Measurements from ENCODE around the gene MLXIP. TPM values are rescaled to one million over a fixed set of nuclear protein-coding genes. Genes with fewer than 3 reads are reported as not detected.

MLXIP gene
- total RNA-seq, 3 donors from 2014 or later, result 194 to 230 (median 201) TPM

GRCh38 chr12:122129131-122129530 lies 50.6 kb downstream of the MLXIP start:
- TF ChIP-seq, protein P1, sequence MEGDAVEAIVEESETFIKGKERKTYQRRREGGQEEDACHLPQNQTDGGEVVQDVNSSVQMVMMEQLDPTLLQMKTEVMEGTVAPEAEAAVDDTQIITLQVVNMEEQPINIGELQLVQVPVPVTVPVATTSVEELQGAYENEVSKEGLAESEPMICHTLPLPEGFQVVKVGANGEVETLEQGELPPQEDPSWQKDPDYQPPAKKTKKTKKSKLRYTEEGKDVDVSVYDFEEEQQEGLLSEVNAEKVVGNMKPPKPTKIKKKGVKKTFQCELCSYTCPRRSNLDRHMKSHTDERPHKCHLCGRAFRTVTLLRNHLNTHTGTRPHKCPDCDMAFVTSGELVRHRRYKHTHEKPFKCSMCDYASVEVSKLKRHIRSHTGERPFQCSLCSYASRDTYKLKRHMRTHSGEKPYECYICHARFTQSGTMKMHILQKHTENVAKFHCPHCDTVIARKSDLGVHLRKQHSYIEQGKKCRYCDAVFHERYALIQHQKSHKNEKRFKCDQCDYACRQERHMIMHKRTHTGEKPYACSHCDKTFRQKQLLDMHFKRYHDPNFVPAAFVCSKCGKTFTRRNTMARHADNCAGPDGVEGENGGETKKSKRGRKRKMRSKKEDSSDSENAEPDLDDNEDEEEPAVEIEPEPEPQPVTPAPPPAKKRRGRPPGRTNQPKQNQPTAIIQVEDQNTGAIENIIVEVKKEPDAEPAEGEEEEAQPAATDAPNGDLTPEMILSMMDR (IDR thresholded peaks at IDR 0.05), result no peak
- Histone ChIP-seq H3K36me3 (ENCODE audit: low read depth) (peaks cover 22% of the 10 kb centered on the region), H3K4me1 (ENCODE audit: low read depth) (peaks cover 27% of the 10 kb centered on the region), H3K4me3 (no peak overlapping the region), H3K9me3 (no peaks in the 10 kb centered on the region)
- no peak for ATAC-seq
- no peak for DNase-seq
- intact Hi-C loops (cut with DNase I, micrococcal nuclease), result loop anchor here in 1 of 2 donors (5.0 kb wide), 1 partner anchor 77 kb away; no protein-coding TSS in a partner anchor

GRCh38 chr12:122130150-122130549 lies 51.6 kb downstream of the MLXIP start:
- DNase-seq (no peak), ATAC-seq (no peak)
- Histone ChIP-seq H3K9me3 (no peaks in the 10 kb centered on the region), H3K4me1 (ENCODE audit: low read depth) (peaks cover 19% of the 10 kb centered on the region), H3K36me3 (ENCODE audit: low read depth) (peaks cover 22% of the 10 kb centered on the region), H3K4me3 (no peak overlapping the region)
- intact Hi-C loops (cut with DNase I, micrococcal nuclease), result no loop called here
- TF ChIP-seq, protein P1 (IDR thresholded peaks at IDR 0.05), result no peak

DNA sequence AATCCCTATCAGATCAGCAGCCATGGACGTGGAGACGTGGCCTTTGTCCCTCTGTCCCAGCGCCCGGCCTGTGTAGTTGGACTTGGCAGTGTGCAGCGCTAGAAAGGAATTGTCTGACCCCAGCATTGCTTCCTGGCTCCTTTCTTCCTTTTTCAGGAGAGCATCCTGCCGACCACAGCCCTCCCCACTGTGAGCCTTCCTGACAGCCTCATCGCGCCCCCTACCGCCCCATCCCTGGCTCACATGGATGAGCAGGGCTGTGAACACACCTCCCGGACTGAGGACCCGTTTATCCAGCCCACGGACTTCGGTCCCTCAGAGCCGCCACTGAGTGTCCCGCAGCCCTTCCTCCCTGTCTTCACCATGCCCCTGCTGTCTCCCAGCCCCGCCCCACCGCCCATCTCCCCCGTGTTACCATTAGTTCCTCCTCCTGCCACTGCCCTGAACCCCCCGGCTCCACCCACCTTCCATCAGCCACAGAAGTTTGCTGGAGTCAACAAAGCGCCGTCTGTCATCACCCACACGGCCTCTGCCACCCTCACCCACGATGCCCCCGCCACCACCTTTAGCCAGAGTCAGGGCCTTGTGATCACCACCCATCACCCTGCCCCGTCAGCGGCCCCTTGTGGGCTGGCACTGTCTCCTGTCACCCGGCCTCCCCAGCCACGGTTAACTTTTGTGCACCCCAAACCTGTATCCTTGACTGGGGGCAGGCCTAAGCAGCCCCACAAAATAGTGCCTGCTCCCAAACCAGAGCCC lies 54.8 kb downstream of the MLXIP start:
- TF ChIP-seq, protein P1 (IDR thresholded peaks at IDR 0.05), result no peak
- intact Hi-C loops (cut with DNase I, micrococcal nuclease), result no loop called here
- ATAC-seq, result no peak

DNA sequence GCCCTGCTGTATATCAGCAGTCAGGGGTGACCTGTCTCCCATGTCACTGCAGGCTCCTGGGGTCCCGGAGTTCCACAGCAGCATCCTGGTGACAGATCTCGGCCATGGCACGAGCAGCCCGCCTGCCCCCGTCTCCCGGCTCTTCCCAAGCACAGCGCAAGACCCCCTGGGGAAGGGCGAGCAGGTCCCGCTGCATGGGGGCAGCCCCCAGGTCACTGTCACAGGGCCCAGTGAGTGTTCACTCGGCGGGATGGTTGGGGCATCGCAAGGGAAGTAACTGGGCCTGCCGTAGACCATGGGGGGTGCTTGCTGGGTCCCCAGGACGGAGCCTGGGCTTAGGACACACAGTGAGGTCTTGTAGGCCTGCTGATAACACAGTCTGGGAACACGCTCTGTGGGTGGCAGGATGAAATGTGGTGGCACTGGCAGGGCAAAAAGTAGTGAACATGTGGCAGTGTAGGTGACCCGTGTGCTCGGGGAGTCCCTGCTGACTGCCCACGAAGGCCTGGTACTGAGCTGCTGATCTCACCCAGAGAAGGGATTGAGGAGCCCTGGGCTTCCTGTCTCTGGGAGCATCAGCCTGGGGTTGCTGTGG lies 57.0 kb downstream of the MLXIP start:
- ATAC-seq (no peak), DNase-seq (no peak)
- no peaks in the 10 kb centered on the region for H3K4me1 ChIP-seq (ENCODE audit: low read depth)
- intact Hi-C loops (cut with DNase I, micrococcal nuclease), result no loop called here
- H3K36me3 ChIP-seq (ENCODE audit: low read depth), result peaks cover 3% of the 10 kb centered on the region
- H3K9me3 ChIP-seq, result no peaks in the 10 kb centered on the region
- TF ChIP-seq, protein P1 (IDR thresholded peaks at IDR 0.05), result no peak
- H3K4me3 ChIP-seq, result no peak overlapping the region

More for the DNA sequence above, 54.8 kb downstream of the MLXIP start:
- no peak for DNase-seq
- peaks cover 19% of the 10 kb centered on the region for H3K36me3 ChIP-seq (ENCODE audit: low read depth)
- no peak overlapping the region for H3K4me3 ChIP-seq
- no peaks in the 10 kb centered on the region for H3K4me1 ChIP-seq (ENCODE audit: low read depth)
- no peaks in the 10 kb centered on the region for H3K9me3 ChIP-seq

DNA sequence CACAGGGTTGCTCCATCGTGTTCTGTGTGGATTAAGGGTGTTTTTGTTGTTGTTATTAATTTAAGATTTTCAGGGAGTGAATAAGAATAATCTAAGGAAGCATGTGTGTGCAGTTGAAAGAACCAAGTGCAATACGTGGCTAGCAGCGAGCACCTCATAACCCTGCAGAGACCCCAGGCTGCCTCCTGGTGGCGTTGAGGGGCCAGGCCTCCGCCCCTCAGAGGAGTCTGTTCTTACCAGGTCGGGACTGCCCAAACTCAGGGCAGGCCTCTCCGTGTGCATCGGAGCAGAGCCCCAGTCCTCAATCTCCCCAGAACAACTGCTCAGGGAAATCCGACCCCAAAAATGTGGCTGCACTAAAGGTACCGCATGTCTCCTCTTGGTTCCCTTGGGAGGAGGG lies 58.7 kb downstream of the MLXIP start:
- intact Hi-C loops (cut with DNase I, micrococcal nuclease), result no loop called here

More for the DNA sequence above, 58.7 kb downstream of the MLXIP start:
- H3K36me3 ChIP-seq (ENCODE audit: low read depth), result peaks cover 11% of the 10 kb centered on the region
- H3K4me3 ChIP-seq, result no peak overlapping the region
- DNase-seq, result no peak
- TF ChIP-seq, protein P1 (IDR thresholded peaks at IDR 0.05), result no peak
- no peaks in the 10 kb centered on the region for H3K4me1 ChIP-seq (ENCODE audit: low read depth)
- H3K9me3 ChIP-seq, result no peaks in the 10 kb centered on the region
- ATAC-seq, result peak; percentile 1

All from mucosa of descending colon (tissue), 3 donors.